GM10248 (cell line): Measurements from ENCODE around the gene TMC7.
A peak's percentile ranks its signal among the peaks of the same experiment; 100 is the strongest.

Experiments
- CTCF ChIA-PET: fragments of 300-600 bp; sonication (Branson Sonifier 250); formaldehyde crosslinking; extraction: SDS; loops from one replicate; lab custom pipeline; 2021; ENCODE audit warnings: antibody characterized with exemption; lab: Yijun Ruan, JAX
- POLR2A ChIA-PET: fragments of 350-650 bp; sonication (Branson Sonifier 250); formaldehyde crosslinking; extraction: SDS; loops from one replicate; lab custom pipeline; 2020; ENCODE audit warnings: antibody characterized with exemption; lab: Yijun Ruan, JAX
- DNase-seq: peaks from one replicate; pipeline ENCODE4 v3.0.0; 2012; ENCODE audit errors: extremely low spot score
- TF ChIP-seq, protein P1 (sequence below): IDR thresholded peaks from 2 replicates; pipeline ENCODE4 v1.5.1; 2012; ENCODE audit warnings: mild to moderate bottlenecking, low read depth; ENCODE audit errors: extremely low read depth, missing control alignments, control extremely low read depth

TMC7 gene

DNA sequence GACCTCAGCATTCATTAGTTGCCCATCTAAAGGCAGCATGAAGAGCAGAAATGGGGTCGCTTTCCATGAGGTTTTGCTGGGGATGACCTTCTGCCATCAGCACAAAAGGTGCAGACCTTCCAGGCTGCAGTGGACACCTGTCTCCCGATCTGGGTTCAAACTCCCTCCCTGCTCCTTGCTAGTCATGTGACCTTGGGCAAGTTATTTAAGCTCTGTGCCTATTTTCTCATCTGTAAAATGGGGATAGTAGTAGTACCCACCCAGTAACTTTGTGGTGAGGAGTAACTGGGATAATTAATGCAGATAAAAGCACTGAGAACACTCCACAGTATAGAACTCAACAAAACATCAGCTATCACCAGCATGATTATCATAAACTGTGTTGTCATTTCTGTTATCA is 62.3 kb downstream of the TMC7 start:
- ChIA-PET CTCF (no interaction called here), POLR2A (interaction anchor here (0.7 kb wide), 1 partner anchor 42 kb away, joined by 5 read pairs; no protein-coding TSS in a partner anchor)
- no peak for DNase-seq
- TF ChIP-seq, protein P1, sequence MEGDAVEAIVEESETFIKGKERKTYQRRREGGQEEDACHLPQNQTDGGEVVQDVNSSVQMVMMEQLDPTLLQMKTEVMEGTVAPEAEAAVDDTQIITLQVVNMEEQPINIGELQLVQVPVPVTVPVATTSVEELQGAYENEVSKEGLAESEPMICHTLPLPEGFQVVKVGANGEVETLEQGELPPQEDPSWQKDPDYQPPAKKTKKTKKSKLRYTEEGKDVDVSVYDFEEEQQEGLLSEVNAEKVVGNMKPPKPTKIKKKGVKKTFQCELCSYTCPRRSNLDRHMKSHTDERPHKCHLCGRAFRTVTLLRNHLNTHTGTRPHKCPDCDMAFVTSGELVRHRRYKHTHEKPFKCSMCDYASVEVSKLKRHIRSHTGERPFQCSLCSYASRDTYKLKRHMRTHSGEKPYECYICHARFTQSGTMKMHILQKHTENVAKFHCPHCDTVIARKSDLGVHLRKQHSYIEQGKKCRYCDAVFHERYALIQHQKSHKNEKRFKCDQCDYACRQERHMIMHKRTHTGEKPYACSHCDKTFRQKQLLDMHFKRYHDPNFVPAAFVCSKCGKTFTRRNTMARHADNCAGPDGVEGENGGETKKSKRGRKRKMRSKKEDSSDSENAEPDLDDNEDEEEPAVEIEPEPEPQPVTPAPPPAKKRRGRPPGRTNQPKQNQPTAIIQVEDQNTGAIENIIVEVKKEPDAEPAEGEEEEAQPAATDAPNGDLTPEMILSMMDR: no peak

GRCh38 chr16:19062706-19063105 is 79.0 kb downstream of the TMC7 start:
- ChIA-PET CTCF (interaction anchor here (1.4 kb wide), 1 partner anchor 116 kb away, joined by 3 read pairs; no protein-coding TSS in a partner anchor), POLR2A (no interaction called here)
- TF ChIP-seq, protein P1: no peak
- DNase-seq: no peak

DNA sequence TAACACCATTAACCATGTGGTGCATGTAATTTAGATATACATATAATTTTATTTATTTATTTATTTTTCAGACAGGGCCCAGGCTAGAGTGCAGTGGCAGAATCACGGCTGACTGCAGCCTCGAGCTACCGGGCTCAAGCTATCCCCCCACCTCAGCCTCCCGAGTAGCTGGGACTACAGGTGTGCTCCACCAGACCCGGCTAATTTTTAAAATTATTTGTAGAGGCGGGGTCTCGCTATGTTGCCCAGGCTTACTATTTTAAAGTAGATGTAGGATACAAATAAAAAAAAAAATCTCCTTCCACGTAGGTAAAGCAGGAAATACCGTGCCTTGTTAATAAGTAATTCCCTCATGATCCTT is 83.2 kb downstream of the TMC7 start:
- ChIA-PET POLR2A (interaction anchor here (0.6 kb wide), 1 partner anchor 242 kb away, joined by 3 read pairs; no protein-coding TSS in a partner anchor), CTCF (interaction anchor here (0.7 to 1.7 kb wide), 2 partner anchors 19 to 113 kb away, joined by 3 to 4 read pairs; no protein-coding TSS in a partner anchor)
- DNase-seq: no peak
- TF ChIP-seq, protein P1: no peak

- DNase-seq: peak; percentile 97
- POLR2A ChIA-PET: interaction anchor here (0.6 to 0.7 kb wide), 3 partner anchors 42 to 444 kb away, joined by 3 to 8 read pairs (median 6); no protein-coding TSS in a partner anchor
- CTCF ChIA-PET: interaction anchor here (0.7 to 1.7 kb wide), 2 partner anchors 18 to 112 kb away, joined by 3 to 4 read pairs; no protein-coding TSS in a partner anchor
- TF ChIP-seq, protein P1: no peak
Observed at GRCh38 chr16:19067349-19068236, 83.9 kb downstream of the TMC7 start, which contains the start of gene COQ7. TSS of gene COQ7 (plus strand) at chr16:19067614. CDS start at chr16:19067665, 51 bp downstream.

GRCh38 chr16:19068237-19068815 is 84.6 kb downstream of the TMC7 start:
- TF ChIP-seq, protein P1: no peak
- CTCF ChIA-PET: interaction anchor here (0.6 to 5.8 kb wide), 3 partner anchors 17 to 111 kb away, joined by 4 to 40 read pairs (median 4); no protein-coding TSS in a partner anchor
- POLR2A ChIA-PET: interaction anchor here (0.7 kb wide), 2 partner anchors 159 to 443 kb away, joined by 7 to 8 read pairs; no protein-coding TSS in a partner anchor
- no peak for DNase-seq
